Activated CD8-positive, alpha-beta memory T cell treated with anti-CD3 and anti-CD28 coated beads, Interleukin-2, amount 50 U/mL, for 24 hours (primary cell): ENCODE measurements around the gene CDH16.
"Not testable (repeated sequence)": the region's sequence is repeated elsewhere in the genome, so short reads cannot be mapped to it uniquely, and the experiment has no call there.

ENCODE experiments used
- DNase-seq: peaks from one replicate; pipeline ENCODE4 v3.0.0-alpha.2; 2020; ENCODE audit errors: extremely low read depth

The CDH16 gene

DNA sequence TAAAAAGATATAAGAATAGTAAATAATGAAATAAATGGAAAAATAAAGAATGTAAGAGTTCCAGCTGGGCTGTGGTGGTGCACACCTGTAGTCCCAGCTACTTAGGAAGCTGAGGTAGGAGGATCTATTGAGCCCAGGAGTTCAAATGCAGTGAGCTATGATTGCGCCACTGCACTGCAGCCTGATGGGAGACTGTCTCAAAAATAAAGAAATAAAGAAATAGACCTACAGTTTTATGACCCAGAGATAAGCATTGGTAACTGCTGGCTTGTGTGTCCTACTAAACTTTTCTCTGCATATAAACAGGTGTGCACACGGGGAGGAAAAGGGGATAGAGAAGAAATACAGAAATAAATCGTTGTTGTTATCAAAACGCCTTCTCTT is 46.1 kb downstream of the CDH16 start:
- no peak for DNase-seq

DNA sequence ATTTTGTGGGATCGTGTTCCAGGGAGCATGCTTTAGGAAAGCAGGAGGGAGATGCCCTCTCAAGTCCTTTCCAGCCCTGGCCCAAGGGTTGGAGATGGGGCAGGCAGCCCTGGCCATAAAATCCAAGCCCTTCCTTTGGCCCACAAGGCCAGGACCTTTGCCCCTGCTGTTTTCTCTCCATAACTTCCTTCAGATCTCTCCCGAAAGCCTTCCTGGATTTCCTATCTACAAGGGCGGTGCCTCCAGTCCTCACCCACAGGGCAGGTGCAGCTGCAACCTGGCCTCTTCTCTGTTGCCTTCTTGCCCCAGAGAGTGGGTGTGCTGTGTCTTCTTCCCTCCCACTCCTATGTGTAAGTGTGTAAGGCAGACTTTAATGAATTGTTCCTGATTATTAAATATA is 46.8 kb downstream of the CDH16 start:
- no peak for DNase-seq

DNA sequence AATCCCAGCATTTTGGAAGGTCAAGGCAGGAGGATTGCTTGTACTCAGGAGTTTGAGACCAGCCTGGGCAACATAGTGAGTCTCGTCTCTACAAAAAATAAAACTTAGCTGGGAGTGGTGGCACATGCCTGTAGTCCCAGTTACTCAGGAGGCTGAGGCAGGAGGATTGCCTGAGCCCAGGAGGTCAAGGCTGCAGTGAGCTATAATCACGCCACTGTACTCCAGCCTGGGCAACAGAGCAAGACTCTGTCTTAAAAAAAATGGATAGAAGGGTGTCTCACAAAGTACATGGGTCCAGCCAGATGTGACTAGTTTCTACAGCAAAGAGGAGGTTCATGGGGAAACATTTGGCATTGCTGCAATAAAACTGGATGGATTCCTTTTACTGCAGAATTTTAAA is 47.3 kb downstream of the CDH16 start:
- not testable (repeated sequence) for DNase-seq

DNA sequence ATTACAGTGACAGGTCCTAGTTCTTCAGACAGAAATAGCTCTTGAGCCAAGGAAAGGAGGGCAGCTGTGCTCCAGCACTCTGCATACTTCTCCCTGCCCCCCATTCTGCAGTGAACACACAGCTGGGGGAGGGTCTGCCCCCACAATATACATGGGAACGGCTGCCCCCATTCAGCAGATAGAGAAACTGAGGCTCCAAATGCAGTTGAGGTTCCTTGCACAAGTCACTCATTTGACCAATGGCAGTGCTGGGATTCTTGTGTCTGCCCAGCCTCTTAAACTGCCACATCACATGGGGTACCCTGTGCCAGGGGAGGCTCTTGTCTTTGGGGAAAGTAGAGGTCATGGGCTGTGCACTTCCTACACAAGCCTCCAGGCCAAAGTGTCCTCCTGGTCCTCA is 49.3 kb downstream of the CDH16 start:
- no peak for DNase-seq

DNA sequence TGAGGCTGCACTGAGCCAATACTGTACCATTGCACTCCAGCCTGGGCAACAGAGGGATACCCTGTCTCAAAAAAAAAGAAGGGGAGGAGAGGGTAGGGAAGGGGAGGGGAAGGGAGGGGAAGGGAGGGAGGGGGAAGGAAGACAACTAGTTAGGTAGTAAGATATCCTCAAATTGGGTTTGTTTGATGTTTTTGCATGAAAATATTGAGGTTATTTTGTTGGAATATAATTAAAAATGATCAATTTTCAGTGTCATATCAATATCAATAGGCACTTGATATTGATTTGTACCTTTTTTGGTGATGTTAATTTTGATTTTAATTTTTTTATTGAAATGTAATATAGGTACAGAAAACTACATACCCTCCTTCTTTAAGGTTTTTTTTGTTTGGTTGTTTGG is 55.0 kb downstream of the CDH16 start:
- no peak for DNase-seq

DNA sequence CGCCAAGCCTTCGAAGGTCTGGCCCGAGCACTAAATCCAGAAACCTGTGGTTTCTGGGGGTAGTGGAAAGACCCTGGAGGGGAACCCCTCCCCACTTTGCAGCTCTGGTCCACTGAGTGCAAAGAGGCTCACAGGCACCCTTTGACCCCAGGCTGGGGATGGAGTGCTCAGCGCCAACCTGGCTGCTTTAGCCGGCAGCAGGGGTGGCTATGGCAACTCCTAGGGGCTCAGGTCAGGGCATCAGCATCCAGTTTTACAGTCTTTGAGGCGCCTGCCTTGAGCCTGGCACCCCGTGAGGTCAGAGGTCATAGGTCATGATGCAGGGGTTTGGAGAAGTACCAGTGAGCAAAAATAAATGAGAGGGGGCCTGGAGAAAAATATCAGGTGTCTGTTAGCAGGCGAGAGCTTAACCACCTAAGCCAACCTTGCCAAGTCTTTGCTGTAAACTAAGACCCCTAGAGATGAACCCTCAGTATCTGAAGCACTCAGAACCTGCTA is 56.6 kb downstream of the CDH16 start:
- DNase-seq, result no peak

DNA sequence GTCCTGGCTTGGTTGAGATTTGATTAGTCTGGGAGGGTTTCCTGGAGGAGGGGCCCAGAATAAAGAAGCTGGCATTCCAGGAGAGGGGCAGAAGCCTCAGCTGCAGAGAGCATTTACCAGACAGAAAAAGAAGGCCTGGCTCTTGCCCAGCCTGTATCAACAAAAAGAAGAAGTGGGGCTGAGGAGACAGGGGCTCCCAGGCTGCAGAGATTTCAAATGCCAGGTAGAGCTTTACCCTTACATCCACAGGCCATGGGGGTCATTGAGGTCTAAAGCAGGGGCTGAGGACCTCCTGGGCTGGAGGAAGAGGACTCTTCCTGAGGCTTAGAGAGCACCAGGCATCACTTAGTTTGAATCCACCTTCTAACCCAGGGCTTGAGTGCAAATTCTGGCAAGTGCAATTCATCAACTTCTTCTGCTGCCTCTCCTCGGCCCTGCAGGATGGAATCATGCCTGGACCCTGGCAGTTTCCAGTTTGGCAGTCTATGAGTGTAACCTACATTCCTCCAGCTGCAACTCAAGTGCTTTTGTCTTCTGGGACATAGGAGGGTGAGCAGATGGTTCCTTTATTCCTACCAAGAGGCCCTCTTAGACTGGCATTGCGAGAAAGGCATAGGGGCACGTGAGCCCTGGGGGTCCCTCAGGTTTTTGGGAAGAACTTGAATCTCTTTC is 59.2 kb downstream of the CDH16 start:
- no peak for DNase-seq

DNA sequence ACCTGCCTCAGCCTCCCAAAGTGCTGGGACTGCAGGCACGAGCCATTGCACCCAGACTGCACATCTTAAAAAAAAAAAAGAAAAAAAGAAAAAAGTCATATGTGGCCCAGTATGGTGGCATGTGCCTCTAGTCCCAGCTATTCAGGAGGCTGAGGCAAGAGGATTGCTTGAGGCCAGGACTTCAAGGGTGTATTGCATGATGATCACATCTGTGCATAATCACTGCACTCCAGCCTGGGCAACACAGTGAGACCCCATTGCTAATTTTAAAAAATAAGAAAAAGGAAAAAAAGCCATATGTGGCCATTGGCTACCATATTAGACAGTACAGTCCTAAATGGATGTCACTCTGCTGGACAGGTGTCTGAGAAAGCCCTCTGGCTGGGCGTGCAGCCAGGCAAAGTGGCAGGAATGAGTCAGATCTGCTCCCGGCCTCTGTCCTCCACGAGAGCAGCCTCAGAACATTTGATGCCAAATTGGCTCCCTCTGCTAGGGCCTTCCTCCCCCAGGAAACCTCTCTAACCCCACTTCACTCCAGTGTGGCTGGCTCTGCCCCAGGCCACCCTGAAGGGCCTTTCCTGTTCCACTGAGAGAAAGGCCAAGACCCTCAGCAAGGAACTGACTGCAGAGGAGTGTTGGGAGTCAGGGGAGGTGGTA is 59.8 kb downstream of the CDH16 start:
- no peak for DNase-seq
